ENCODE results near the gene SCAPER. TPM values are rescaled to one million over a fixed set of nuclear protein-coding genes. Genes with fewer than 3 reads are reported as not detected.
"Not testable (repeated sequence)": the region's sequence is repeated elsewhere in the genome, so short reads cannot be mapped to it uniquely, and the experiment has no call there.

SCAPER gene
- total RNA-seq, 2 donors from 2014 or later, result 30.9 to 34.7 TPM

GRCh38 chr15:76823890-76824289, 81.2 kb downstream of the SCAPER start:
- DNase-seq (no peak), ATAC-seq (replicated peaks in 1 of 2) (no peak)
- H3K36me3 Mint-ChIP-seq (ENCODE audit: insufficient read depth in 2 of 2), result peaks cover 1 to 8% of the 10 kb centered on the region in 2 donors
- no peaks in the 10 kb centered on the region for H3K27me3 Mint-ChIP-seq (ENCODE audit: low read depth)
- peaks cover 13% of the 10 kb centered on the region for H3K4me1 Mint-ChIP-seq (ENCODE audit: low read depth)
- peaks cover 2% of the 10 kb centered on the region in 2 donors for H3K9me3 Mint-ChIP-seq
- no peak overlapping the region for H3K4me3 Mint-ChIP-seq
- H3K27ac Mint-ChIP-seq, result no peak overlapping the region

- Mint-ChIP-seq H3K36me3 (ENCODE audit: insufficient read depth in 2 of 2) (peaks cover 1 to 9% of the 10 kb centered on the region in 2 donors), H3K27me3 (ENCODE audit: low read depth) (no peaks in the 10 kb centered on the region), H3K4me3 (no peak overlapping the region), H3K27ac (no peak overlapping the region), H3K9me3 (peaks cover 2% of the 10 kb centered on the region in 2 donors), H3K4me1 (ENCODE audit: low read depth) (peaks cover 13% of the 10 kb centered on the region)
- ATAC-seq (replicated peaks in 1 of 2), result no peak
- no peak for DNase-seq
These were observed 81.8 kb downstream of the SCAPER start for GRCh38 chr15:76823303-76823702.

GRCh38 chr15:76818926-76819325, 86.2 kb downstream of the SCAPER start:
- DNase-seq, result not testable (repeated sequence)

GRCh38 chr15:76815421-76815820, 89.7 kb downstream of the SCAPER start:
- DNase-seq, result no peak
- Mint-ChIP-seq H3K4me3 (no peak overlapping the region), H3K27me3 (ENCODE audit: low read depth) (no peaks in the 10 kb centered on the region), H3K9me3 (peaks cover 2 to 7% of the 10 kb centered on the region in 2 donors), H3K4me1 (ENCODE audit: low read depth) (peaks cover 15% of the 10 kb centered on the region), H3K27ac (no peak overlapping the region), H3K36me3 (ENCODE audit: insufficient read depth in 2 of 2) (peaks cover 4 to 16% of the 10 kb centered on the region in 2 donors)
- ATAC-seq (replicated peaks in 1 of 2), result no peak

More at GRCh38 chr15:76818926-76819325, 86.2 kb downstream of the SCAPER start:
- H3K4me3 Mint-ChIP-seq; H3K27me3 Mint-ChIP-seq (ENCODE audit: low read depth); H3K4me1 Mint-ChIP-seq (ENCODE audit: low read depth); ATAC-seq (replicated peaks in 1 of 2); H3K36me3 Mint-ChIP-seq (ENCODE audit: insufficient read depth in 2 of 2); H3K9me3 Mint-ChIP-seq; H3K27ac Mint-ChIP-seq: not testable (repeated sequence)

GRCh38 chr15:76812381-76812780, 92.8 kb downstream of the SCAPER start:
- H3K27me3 Mint-ChIP-seq (ENCODE audit: low read depth), result no peaks in the 10 kb centered on the region
- H3K36me3 Mint-ChIP-seq (ENCODE audit: insufficient read depth in 2 of 2), result peaks cover 3 to 9% of the 10 kb centered on the region in 2 donors
- peaks cover 0 to 3% of the 10 kb centered on the region in 2 donors for H3K9me3 Mint-ChIP-seq
- peaks cover 10% of the 10 kb centered on the region for H3K4me1 Mint-ChIP-seq (ENCODE audit: low read depth)
- DNase-seq (no peak), ATAC-seq (replicated peaks in 1 of 2) (no peak)
- no peak overlapping the region for H3K27ac Mint-ChIP-seq
- H3K4me3 Mint-ChIP-seq, result no peak overlapping the region

- Mint-ChIP-seq H3K27ac (peak overlapping the region; percentile 7), H3K9me3 (peaks cover 0 to 3% of the 10 kb centered on the region in 2 donors), H3K27me3 (ENCODE audit: low read depth) (no peaks in the 10 kb centered on the region), H3K4me1 (ENCODE audit: low read depth) (peaks cover 10% of the 10 kb centered on the region), H3K4me3 (no peak overlapping the region), H3K36me3 (ENCODE audit: insufficient read depth in 2 of 2) (peaks cover 3 to 9% of the 10 kb centered on the region in 2 donors)
- DNase-seq (no peak), ATAC-seq (replicated peaks in 1 of 2) (no peak)
These were observed 95.6 kb downstream of the SCAPER start for GRCh38 chr15:76809412-76810103.

GRCh38 chr15:76803049-76803571, 102.0 kb downstream of the SCAPER start:
- Mint-ChIP-seq H3K9me3 (no peaks in the 10 kb centered on the region), H3K27ac (no peak overlapping the region)

GRCh38 chr15:76802411-76802810, 102.7 kb downstream of the SCAPER start:
- H3K27me3 Mint-ChIP-seq (ENCODE audit: low read depth), result no peaks in the 10 kb centered on the region
- DNase-seq (no peak), ATAC-seq (replicated peaks in 1 of 2) (no peak)
- H3K9me3 Mint-ChIP-seq, result no peaks in the 10 kb centered on the region
- H3K36me3 Mint-ChIP-seq (ENCODE audit: insufficient read depth in 2 of 2), result peaks cover 2 to 3% of the 10 kb centered on the region in 2 donors
- no peak overlapping the region for H3K4me3 Mint-ChIP-seq
- no peak overlapping the region for H3K27ac Mint-ChIP-seq
- no peaks in the 10 kb centered on the region for H3K4me1 Mint-ChIP-seq (ENCODE audit: low read depth)

More at GRCh38 chr15:76803049-76803571, 102.0 kb downstream of the SCAPER start:
- Mint-ChIP-seq H3K27me3 (ENCODE audit: low read depth) (no peaks in the 10 kb centered on the region), H3K4me1 (ENCODE audit: low read depth) (no peaks in the 10 kb centered on the region), H3K4me3 (no peak overlapping the region), H3K36me3 (ENCODE audit: insufficient read depth in 2 of 2) (peaks cover 2 to 3% of the 10 kb centered on the region in 2 donors)
- no peak for ATAC-seq (replicated peaks in 1 of 2)
- no peak for DNase-seq

GRCh38 chr15:76799760-76800159, 105.4 kb downstream of the SCAPER start:
- Mint-ChIP-seq H3K9me3 (no peaks in the 10 kb centered on the region), H3K27me3 (ENCODE audit: low read depth) (no peaks in the 10 kb centered on the region), H3K27ac (no peak overlapping the region), H3K36me3 (ENCODE audit: insufficient read depth in 2 of 2) (peaks cover 2 to 3% of the 10 kb centered on the region in 2 donors), H3K4me1 (ENCODE audit: low read depth) (no peaks in the 10 kb centered on the region), H3K4me3 (no peak overlapping the region)
- ATAC-seq (replicated peaks in 1 of 2) (no peak), DNase-seq (no peak)

- Mint-ChIP-seq H3K27ac (no peak overlapping the region), H3K4me3 (no peak overlapping the region), H3K9me3 (peaks cover 0 to 1% of the 10 kb centered on the region in 2 donors), H3K27me3 (ENCODE audit: low read depth) (no peaks in the 10 kb centered on the region), H3K4me1 (ENCODE audit: low read depth) (no peaks in the 10 kb centered on the region), H3K36me3 (ENCODE audit: insufficient read depth in 2 of 2) (peaks cover 8 to 15% of the 10 kb centered on the region in 2 donors)
- ATAC-seq (replicated peaks in 1 of 2) (no peak), DNase-seq (no peak)
These were observed 109.9 kb downstream of the SCAPER start for GRCh38 chr15:76795217-76795616.

- no peak overlapping the region for H3K4me3 Mint-ChIP-seq
- no peak overlapping the region for H3K27ac Mint-ChIP-seq
- H3K36me3 Mint-ChIP-seq (ENCODE audit: insufficient read depth in 2 of 2), result peaks cover 6 to 17% of the 10 kb centered on the region in 2 donors
- ATAC-seq (replicated peaks in 1 of 2) (no peak), DNase-seq (no peak)
- no peaks in the 10 kb centered on the region for H3K4me1 Mint-ChIP-seq (ENCODE audit: low read depth)
- H3K27me3 Mint-ChIP-seq (ENCODE audit: low read depth), result no peaks in the 10 kb centered on the region
- H3K9me3 Mint-ChIP-seq, result peaks cover 0 to 1% of the 10 kb centered on the region in 2 donors
These were observed 112.0 kb downstream of the SCAPER start for GRCh38 chr15:76793162-76793561.

GRCh38 chr15:76791511-76791910, 113.6 kb downstream of the SCAPER start:
- Mint-ChIP-seq H3K4me3 (no peak overlapping the region), H3K27me3 (ENCODE audit: low read depth) (no peaks in the 10 kb centered on the region), H3K9me3 (peaks cover 0 to 1% of the 10 kb centered on the region in 2 donors), H3K27ac (no peak overlapping the region), H3K36me3 (ENCODE audit: insufficient read depth in 2 of 2) (peaks cover 6 to 17% of the 10 kb centered on the region in 2 donors), H3K4me1 (ENCODE audit: low read depth) (no peaks in the 10 kb centered on the region)
- no peak for DNase-seq
- no peak for ATAC-seq (replicated peaks in 1 of 2)

GRCh38 chr15:76787273-76787672, 117.9 kb downstream of the SCAPER start:
- Mint-ChIP-seq H3K27me3 (ENCODE audit: low read depth) (no peaks in the 10 kb centered on the region), H3K4me3 (no peak overlapping the region), H3K36me3 (ENCODE audit: insufficient read depth in 2 of 2) (peaks cover 16 to 33% of the 10 kb centered on the region in 2 donors), H3K4me1 (ENCODE audit: low read depth) (no peaks in the 10 kb centered on the region), H3K27ac (no peak overlapping the region), H3K9me3 (peaks cover 1 to 6% of the 10 kb centered on the region in 2 donors)
- no peak for DNase-seq
- ATAC-seq (replicated peaks in 1 of 2), result no peak
